HepG2 (cell line): ENCODE measurements around the gene IRX4. TPM values are rescaled to one million over a fixed set of nuclear protein-coding genes. Genes with fewer than 3 reads are reported as not detected.
A peak's percentile ranks its signal among the peaks of the same experiment; 100 is the strongest.

ENCODE experiments used
- ATAC-seq: fragments of 200-7000 bp; cut with Tn5 transposase; 3 replicates; pipeline ENCODE4 v1.9.1; 2020; ENCODE audit warnings: mild to moderate bottlenecking, moderate library complexity
- BruUV-seq: library from RNA; stranded (reverse); fragments of 400-500 nt; replicated peaks from 2 replicates; lab custom pipeline; 2021; lab: Mats Ljungman, UMichigan
- CTCF ChIA-PET: fragments of 300-600 bp; formaldehyde crosslinking; extraction: SDS; loops from one replicate; lab custom pipeline; 2021; ENCODE audit warnings: low total read pairs, inconsistent platforms, low intra/inter-chr PET ratio; lab: Yijun Ruan, JAX
- POLR2A ChIA-PET: fragments of 350-600 bp; sonication (Branson Sonifier 250); formaldehyde crosslinking; loops from one replicate; lab custom pipeline; 2020; ENCODE audit warnings: antibody characterized with exemption, inconsistent platforms; lab: Yijun Ruan, JAX
- DNase-seq: peaks from one replicate; pipeline ENCODE4 v3.0.0-alpha.2; 2015; ENCODE audit warnings: low spot score
- FAIRE-seq: peaks from 3 replicates; lab custom pipeline; 2011; peaks lifted over from hg19 to GRCh38; lab: Jason Lieb, UNC
- H2AFZ ChIP-seq: one replicate; pipeline ENCODE4 v1.6.1; 2011; ENCODE audit warnings: low read length, inconsistent platforms
- H3K27ac ChIP-seq: fragments of 300-600 bp; 3 replicates; pipeline ENCODE4 v1.8.0; 2011; ENCODE audit warnings: mixed run types, mild to moderate bottlenecking, mixed read lengths, low read length, inconsistent platforms; ENCODE audit not compliant: insufficient read depth; ENCODE audit errors: extremely low read length
- H3K27me3 ChIP-seq, 2 experiments: fragments of 200-600 bp in 1 of 2; 2 replicates in 1 of 2; 3 replicates in 1 of 2; pipeline versions ENCODE4 v1.6.0 to v1.8.0; 2011; ENCODE audit warnings: low read length in 2 of 2, mild to moderate bottlenecking in 2 of 2, moderate library complexity in 2 of 2, inconsistent platforms in 1 of 2; ENCODE audit not compliant: insufficient read depth in 2 of 2, control insufficient read depth in 1 of 2
- H3K36me3 ChIP-seq, 2 experiments: fragments of 200-600 bp in 1 of 2; replicated peaks in 1 of 2; 2 replicates in 1 of 2; 3 replicates in 1 of 2; pipeline versions ENCODE4 v1.5.1 to v1.8.0; 2011; ENCODE audit warnings: low read length in 2 of 2, inconsistent platforms in 1 of 2; ENCODE audit not compliant: insufficient read depth in 2 of 2, control insufficient read depth in 1 of 2
- H3K4me1 ChIP-seq: 2 replicates; pipeline ENCODE4 v1.5.1; 2012; ENCODE audit warnings: low read length, inconsistent platforms; ENCODE audit not compliant: insufficient read depth
- H3K4me2 ChIP-seq: 2 replicates; pipeline ENCODE4 v1.6.0; 2011; ENCODE audit warnings: low read depth, low read length, inconsistent platforms
- H3K4me3 ChIP-seq, 3 experiments: fragments of 200-600 bp in 1 of 3; sonication (generic), shearing (Covaris generic) in 1 of 3; replicated peaks in 1 of 3; 2 replicates each; pipeline ENCODE4 v1.5.1; 2011 to 2016; ENCODE audit warnings: low read length in 3 of 3, inconsistent platforms in 2 of 3, low read depth in 2 of 3, mild to moderate bottlenecking in 2 of 3, control low read depth in 1 of 3, mixed read lengths in 1 of 3; ENCODE audit not compliant: insufficient read depth in 1 of 3
- H3K79me2 ChIP-seq: one replicate; pipeline ENCODE4 v1.6.1; 2011; ENCODE audit warnings: low read length, inconsistent platforms; ENCODE audit not compliant: insufficient read depth
- H3K9ac ChIP-seq: 2 replicates; pipeline ENCODE4 v1.6.0; 2011; ENCODE audit warnings: mild to moderate bottlenecking, low read depth, low read length, inconsistent platforms; ENCODE audit not compliant: insufficient read depth
- H3K9me3 ChIP-seq: 2 replicates; pipeline ENCODE4 v1.5.1; 2012; ENCODE audit warnings: mild to moderate bottlenecking, low read length
- H4K20me1 ChIP-seq: 2 replicates; pipeline ENCODE4 v1.6.0; 2011; ENCODE audit warnings: inconsistent platforms, mild to moderate bottlenecking, low read length, moderate library complexity; ENCODE audit not compliant: insufficient read depth
- ATF6 ChIP-seq: sonication (generic); formaldehyde crosslinking; conservative IDR thresholded peaks from 2 replicates; pipeline ENCODE4 v1.4.0; 2020; ENCODE audit warnings: missing genetic modification reagents
- MNT ChIP-seq: fragments of 450-650 bp; IDR thresholded peaks from 2 replicates; pipeline ENCODE4 v1.6.1; 2016
- WGBS: methylation state at CpG from one replicate; pipeline ENCODE4 v1.1.6; 2017; ENCODE audit warnings: low lambda C conversion rate; 5-methylcytosine and 5-hydroxymethylcytosine counted together
- in situ Hi-C: cut with HindIII; loops from 2 replicates; pipeline ENCODE4 v1.10.0; 2017; ENCODE audit warnings: low pct_unique_long_range_greater_than_20kb; ENCODE audit not compliant: extremely low pct_ligation_motif_present
- intact Hi-C: fragments of 100-400 bp; cut with micrococcal nuclease; formaldehyde crosslinking; loops from one replicate; pipeline ENCODE4 v1.10.0; 2022; ENCODE audit not compliant: unreplicated experiment
- polyA plus RNA-seq, 8 experiments: library from polyadenylated mRNA; depleted of rRNA in 3 of 8; stranded (reverse) in 7 of 8; unstranded in 1 of 8; fragments of >200 nt; fragmentation: Illumina TruSeq in 4 of 8; extraction: Trizol in 4 of 8; gene quantifications; 2 replicates each; pipeline versions ENCODE4 v1.2.1 to v1.2.3, GENCODE V29; 2011 to 2016; ENCODE audit warnings: low read depth in 4 of 8, missing spikeins in 1 of 8, mixed read lengths in 1 of 8; ENCODE audit not compliant: insufficient read depth in 1 of 8
- total RNA-seq, 5 experiments: library from RNA; depleted of rRNA; stranded (reverse); fragments of >200 nt; fragmentation: Illumina TruSeq; extraction: Trizol; gene quantifications; 2 replicates each; pipeline ENCODE4 v1.2.3, GENCODE V29; 2016; ENCODE audit warnings: low read depth in 1 of 5

Gene IRX4
- total and polyA plus RNA-seq, 2 of the 13 experiments (the other 11 are each of a cell fraction or from before 2014, with no cell fraction given): not detected

GRCh38 chr5:1840741-1841521, 41.8 kb downstream of the IRX4 start:
- in situ Hi-C loops: no loop called here
- intact Hi-C loops: no loop called here
- FAIRE-seq: no peak

More at GRCh38 chr5:1840741-1841521, 41.8 kb downstream of the IRX4 start:
- no peaks in the 10 kb centered on the region for H3K36me3 ChIP-seq
- TF ChIP-seq ATF6 (CRISPR knock-in tag): no peak
- 0 out of 2 replicates have a peak, but pooled peaks have one; percentile 22 for TF ChIP-seq MNT
- no peak overlapping the region for H3K4me2 ChIP-seq
- H3K9me3 ChIP-seq: no peaks in the 10 kb centered on the region
- no peak overlapping the region for H3K9ac ChIP-seq
- peaks cover 19% of the 10 kb centered on the region for H3K4me1 ChIP-seq
- no peak overlapping the region for H2AFZ ChIP-seq
- BruUV-seq: no TSS peak
- H3K27ac ChIP-seq: no peak overlapping the region
- 30% methylated on average over 15 of the region's 31 CpGs for WGBS
- ATAC-seq (no peak), DNase-seq (no peak)
- H3K79me2 ChIP-seq: no peaks in the 10 kb centered on the region
- no peak overlapping the region for H3K4me3 ChIP-seq
- no peaks in the 10 kb centered on the region for H4K20me1 ChIP-seq
- ChIA-PET POLR2A (no interaction called here), CTCF (no interaction called here)
- H3K27me3 ChIP-seq: peaks cover 5 to 52% of the 10 kb centered on the region in 2 experiments; a peak in 4 of 5 replicates
